LNCaP clone FGC (cell line): ENCODE measurements around the gene RPP14.
"Not testable (repeated sequence)": the region's sequence is repeated elsewhere in the genome, so short reads cannot be mapped to it uniquely, and the experiment has no call there.

Experiments used
- DNase-seq: peaks from one replicate; pipeline ENCODE4 v3.0.0-alpha.2; 2011; ENCODE audit warnings: low read depth
- H3K4me3 ChIP-seq: 2 replicates; pipeline ENCODE4 v1.5.1; 2011; ENCODE audit warnings: mild to moderate bottlenecking, low read depth, low read length, control low read depth
- TF ChIP-seq, protein P1 (sequence below): IDR thresholded peaks from 2 replicates; pipeline ENCODE4 v1.5.1; 2012; ENCODE audit warnings: mild to moderate bottlenecking; ENCODE audit not compliant: control insufficient read depth, insufficient read depth; ENCODE audit errors: extremely low read depth

RPP14 gene

DNA sequence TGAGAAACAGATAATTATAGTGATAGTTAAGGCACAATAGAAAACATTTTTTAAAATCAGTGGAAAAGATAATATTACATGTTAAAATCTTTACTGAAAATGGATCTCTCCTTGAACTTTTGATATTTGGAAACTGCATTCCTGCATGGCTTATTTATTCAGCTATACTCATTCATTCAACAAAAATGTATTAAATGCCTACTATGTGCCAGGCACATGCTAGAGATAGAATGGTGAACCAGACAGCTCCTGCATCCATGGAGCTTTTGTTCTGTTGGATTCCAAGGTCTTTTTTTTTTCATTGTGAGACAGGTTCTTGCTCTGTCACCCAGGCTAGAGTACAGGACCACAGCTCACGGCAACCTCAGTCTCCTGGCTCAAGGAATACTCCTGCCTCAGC, 31.1 kb downstream of the RPP14 start:
- TF ChIP-seq, protein P1, sequence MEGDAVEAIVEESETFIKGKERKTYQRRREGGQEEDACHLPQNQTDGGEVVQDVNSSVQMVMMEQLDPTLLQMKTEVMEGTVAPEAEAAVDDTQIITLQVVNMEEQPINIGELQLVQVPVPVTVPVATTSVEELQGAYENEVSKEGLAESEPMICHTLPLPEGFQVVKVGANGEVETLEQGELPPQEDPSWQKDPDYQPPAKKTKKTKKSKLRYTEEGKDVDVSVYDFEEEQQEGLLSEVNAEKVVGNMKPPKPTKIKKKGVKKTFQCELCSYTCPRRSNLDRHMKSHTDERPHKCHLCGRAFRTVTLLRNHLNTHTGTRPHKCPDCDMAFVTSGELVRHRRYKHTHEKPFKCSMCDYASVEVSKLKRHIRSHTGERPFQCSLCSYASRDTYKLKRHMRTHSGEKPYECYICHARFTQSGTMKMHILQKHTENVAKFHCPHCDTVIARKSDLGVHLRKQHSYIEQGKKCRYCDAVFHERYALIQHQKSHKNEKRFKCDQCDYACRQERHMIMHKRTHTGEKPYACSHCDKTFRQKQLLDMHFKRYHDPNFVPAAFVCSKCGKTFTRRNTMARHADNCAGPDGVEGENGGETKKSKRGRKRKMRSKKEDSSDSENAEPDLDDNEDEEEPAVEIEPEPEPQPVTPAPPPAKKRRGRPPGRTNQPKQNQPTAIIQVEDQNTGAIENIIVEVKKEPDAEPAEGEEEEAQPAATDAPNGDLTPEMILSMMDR = no peak
- no peak for DNase-seq

DNA sequence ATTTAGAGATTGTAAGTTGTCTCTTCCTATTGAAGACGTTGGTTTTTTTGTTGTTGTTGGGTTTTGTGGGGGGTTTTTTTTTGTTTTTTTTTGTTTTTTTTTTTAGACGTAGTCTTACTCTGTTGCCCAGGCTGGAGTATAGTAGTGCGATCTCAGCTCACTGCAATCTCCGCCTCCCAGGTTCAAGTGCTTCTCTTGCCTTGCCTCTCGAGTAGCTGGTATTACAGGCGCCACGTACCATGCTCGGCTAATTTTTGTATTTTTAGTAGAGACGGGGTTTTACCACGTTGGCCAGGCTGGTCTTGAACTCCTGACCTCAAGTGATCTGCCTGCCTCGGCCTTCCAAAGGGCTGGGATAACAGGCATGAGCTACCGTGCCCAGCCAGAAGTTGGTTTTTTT, 33.1 kb downstream of the RPP14 start:
- not testable (repeated sequence) for H3K4me3 ChIP-seq, DNase-seq

More for the DNA sequence above, 31.1 kb downstream of the RPP14 start:
- no peak overlapping the region for H3K4me3 ChIP-seq

DNA sequence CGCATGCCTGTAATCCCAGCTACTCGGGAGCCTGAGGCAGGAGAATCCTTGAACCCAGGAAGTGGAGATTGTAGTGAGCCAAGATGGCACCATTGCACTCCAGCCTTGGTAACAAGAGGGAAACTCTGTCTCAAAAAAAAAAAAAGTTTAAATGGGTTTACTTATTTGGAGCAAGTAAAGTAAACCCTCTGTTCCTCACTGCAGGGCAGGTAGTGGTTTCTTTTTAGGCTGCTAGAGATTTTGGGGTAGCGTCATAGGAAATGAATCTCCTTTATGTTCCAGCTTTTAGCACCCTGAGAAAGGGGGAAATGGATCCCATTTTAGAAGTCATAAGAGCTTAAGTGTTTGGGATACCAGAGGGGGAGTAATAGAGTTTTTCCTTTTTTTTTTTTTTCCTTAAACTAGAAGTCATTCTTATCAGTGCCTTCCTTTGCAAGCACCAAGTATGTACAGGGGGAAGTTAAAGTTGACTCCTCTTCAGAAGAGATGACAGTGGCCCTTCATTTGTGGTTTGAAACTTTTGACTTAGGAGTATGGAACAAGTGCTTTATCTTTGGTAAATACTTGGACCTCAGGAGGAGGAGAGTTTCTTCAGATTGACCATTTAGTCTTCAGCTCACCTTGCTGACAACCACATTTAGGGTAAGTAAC, 34.7 kb downstream of the RPP14 start:
- no peak overlapping the region for H3K4me3 ChIP-seq
- no peak for DNase-seq
- TF ChIP-seq, protein P1 = no peak

DNA sequence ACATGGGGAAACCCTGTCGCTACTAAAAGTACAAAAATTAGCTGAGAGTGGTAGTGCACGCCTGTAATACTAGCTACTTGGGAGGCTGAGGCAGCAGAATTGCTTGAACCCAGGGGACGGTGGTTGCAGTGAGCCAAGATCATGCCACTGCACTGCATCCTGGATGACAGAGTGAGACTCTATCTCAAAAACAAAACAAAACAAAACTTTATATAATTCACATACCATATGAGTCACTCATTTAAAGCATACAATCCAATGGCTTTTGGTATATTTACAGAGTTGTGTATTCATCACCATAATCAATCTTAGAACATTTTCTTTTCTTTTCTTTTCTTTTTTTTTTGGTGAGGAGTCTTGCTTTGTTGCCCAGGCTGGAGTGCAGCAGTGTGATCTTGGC, 35.3 kb downstream of the RPP14 start:
- TF ChIP-seq, protein P1 = no peak
- no peak for DNase-seq
- no peak overlapping the region for H3K4me3 ChIP-seq

DNA sequence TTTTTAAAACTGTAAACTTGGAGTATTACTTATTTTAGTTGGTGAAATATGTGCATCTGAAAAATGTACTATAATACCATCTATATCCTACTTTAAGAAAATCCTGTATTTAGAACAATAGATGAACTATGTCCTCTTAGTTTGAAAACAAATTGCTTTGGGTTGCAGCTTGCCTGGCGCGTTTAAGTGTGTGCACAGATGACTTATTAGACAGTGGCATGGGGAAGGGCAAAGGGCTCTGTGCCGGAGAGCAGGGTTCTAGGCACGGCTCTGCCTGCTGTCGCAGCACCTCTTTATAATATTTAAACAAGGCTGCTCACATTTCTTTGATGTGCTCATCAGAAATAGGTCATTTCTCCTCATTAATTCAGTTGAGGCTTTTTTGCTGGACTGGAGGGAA, 36.6 kb downstream of the RPP14 start:
- no peak overlapping the region for H3K4me3 ChIP-seq
- DNase-seq = no peak
- TF ChIP-seq, protein P1 = no peak

DNA sequence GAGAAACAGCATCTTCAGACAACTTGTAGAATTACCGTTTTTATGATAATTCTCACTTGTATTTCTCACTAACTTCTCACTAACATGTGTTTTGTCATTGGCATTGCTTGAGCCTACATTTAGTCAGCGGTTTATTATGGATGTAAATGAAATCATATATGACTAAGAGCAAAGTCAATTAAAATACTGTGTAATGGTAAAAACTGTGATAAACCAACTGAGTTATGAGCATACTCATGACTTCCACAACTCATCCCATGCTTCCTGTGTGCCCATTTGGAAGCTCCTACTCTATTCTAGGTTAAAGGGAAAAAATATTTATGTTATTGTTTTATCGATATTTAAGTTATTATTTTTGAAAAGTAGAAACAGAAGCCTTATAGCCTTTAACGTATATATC, 39.4 kb downstream of the RPP14 start:
- TF ChIP-seq, protein P1 = no peak
- DNase-seq = no peak
- no peak overlapping the region for H3K4me3 ChIP-seq

DNA sequence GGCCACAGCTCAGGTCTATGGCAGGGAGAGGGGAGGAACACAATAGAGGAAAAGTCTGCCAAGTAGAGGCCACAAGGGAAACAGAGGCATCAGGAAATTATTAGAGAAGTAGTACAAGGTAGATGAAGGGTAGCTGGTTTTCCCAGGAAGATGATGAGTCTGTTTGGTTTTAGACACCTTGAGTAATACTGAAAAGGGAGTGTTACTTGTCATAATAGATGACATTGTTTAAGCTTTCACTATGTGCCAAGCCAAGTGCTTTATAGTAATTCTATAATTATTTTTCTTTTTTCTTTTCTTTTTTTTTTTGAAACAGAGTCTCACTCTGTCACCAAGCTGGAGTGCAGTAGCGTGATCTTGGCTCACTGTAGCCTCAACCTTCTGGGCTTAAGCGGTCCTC, 40.3 kb downstream of the RPP14 start:
- TF ChIP-seq, protein P1 = no peak
- H3K4me3 ChIP-seq = no peak overlapping the region
- DNase-seq = no peak
